NCI-H774 (cell line): Measurements from ENCODE around the gene DTNB.

ENCODE experiments used
- DNase-seq: peaks from one replicate; lab custom pipeline; 2025; lab: John Stamatoyannopoulos, UW

Gene DTNB

GRCh38 chr2:25386971-25387875 is 286.2 kb downstream of the DTNB start:
- DNase-seq = no peak

- no peak for DNase-seq
These were observed 287.5 kb downstream of the DTNB start for GRCh38 chr2:25385910-25386309.

- DNase-seq = no peak
These were observed 289.6 kb downstream of the DTNB start for GRCh38 chr2:25383806-25384205.

GRCh38 chr2:25381502-25381901 is 291.9 kb downstream of the DTNB start:
- no peak for DNase-seq

GRCh38 chr2:25380586-25381375 is 292.6 kb downstream of the DTNB start:
- DNase-seq = no peak

GRCh38 chr2:25380023-25380422 is 293.4 kb downstream of the DTNB start:
- no peak for DNase-seq

GRCh38 chr2:25379535-25379934 is 293.8 kb downstream of the DTNB start:
- no peak for DNase-seq

GRCh38 chr2:25378731-25379490 is 294.5 kb downstream of the DTNB start:
- DNase-seq = no peak

GRCh38 chr2:25377822-25378421 is 295.5 kb downstream of the DTNB start:
- no peak for DNase-seq

- peak; percentile 86 for DNase-seq
These were observed 296.4 kb downstream of the DTNB start for GRCh38 chr2:25376750-25377621.

GRCh38 chr2:25375989-25376545 is 297.3 kb downstream of the DTNB start:
- no peak for DNase-seq

GRCh38 chr2:25375371-25375988 is 297.9 kb downstream of the DTNB start:
- DNase-seq = no peak

GRCh38 chr2:25374827-25375226 is 298.6 kb downstream of the DTNB start:
- DNase-seq = no peak

GRCh38 chr2:25374411-25374810 is 299.0 kb downstream of the DTNB start:
- DNase-seq = no peak

- peak; percentile 94 for DNase-seq
These were observed 300.0 kb downstream of the DTNB start for GRCh38 chr2:25373269-25373981.

- DNase-seq = no peak
These were observed 300.7 kb downstream of the DTNB start for GRCh38 chr2:25372405-25373268.

GRCh38 chr2:25371253-25372241 is 301.8 kb downstream of the DTNB start:
- no peak for DNase-seq
